GM19328 (cell line): ENCODE data around the gene C5orf58.

Experiments used
- ATAC-seq: cut with Tn5 transposase; IDR thresholded peaks from one replicate; pipeline ENCODE4 v1.9.1; 2021; ENCODE audit warnings: mild to moderate bottlenecking, moderate library complexity; ENCODE audit not compliant: unreplicated experiment

C5orf58 gene

GRCh38 chr5:170278611-170279458 is 46.0 kb downstream of the C5orf58 start:
- peak; percentile 90 for ATAC-seq

- no peak for ATAC-seq
Observed at GRCh38 chr5:170279459-170279817, 46.7 kb downstream of the C5orf58 start.

- no peak for ATAC-seq
Observed at GRCh38 chr5:170280011-170280493, 47.3 kb downstream of the C5orf58 start.

- ATAC-seq, result no peak
Observed at GRCh38 chr5:170283296-170283695, 50.5 kb downstream of the C5orf58 start.

GRCh38 chr5:170284231-170284630 is 51.4 kb downstream of the C5orf58 start:
- ATAC-seq, result no peak

- ATAC-seq, result no peak
Observed at GRCh38 chr5:170285181-170285580, 52.4 kb downstream of the C5orf58 start.

- ATAC-seq, result no peak
Observed at GRCh38 chr5:170286386-170286925, 53.7 kb downstream of the C5orf58 start.

GRCh38 chr5:170287532-170287931 is 54.7 kb downstream of the C5orf58 start:
- ATAC-seq, result no peak

GRCh38 chr5:170288151-170288550 is 55.4 kb downstream of the C5orf58 start:
- ATAC-seq, result no peak

GRCh38 chr5:170288551-170288950 is 55.8 kb downstream of the C5orf58 start:
- ATAC-seq, result no peak

- no peak for ATAC-seq
Observed at GRCh38 chr5:170289121-170289520, 56.3 kb downstream of the C5orf58 start.

GRCh38 chr5:170289764-170290163 is 57.0 kb downstream of the C5orf58 start:
- ATAC-seq, result no peak

- ATAC-seq, result no peak
Observed at GRCh38 chr5:170290498-170290897, 57.7 kb downstream of the C5orf58 start.

GRCh38 chr5:170292179-170293104 is 59.7 kb downstream of the C5orf58 start:
- ATAC-seq, result no peak

GRCh38 chr5:170293273-170293672 is 60.5 kb downstream of the C5orf58 start:
- peak; percentile 57 for ATAC-seq

GRCh38 chr5:170294057-170294456 is 61.3 kb downstream of the C5orf58 start:
- no peak for ATAC-seq

- ATAC-seq, result no peak
Observed at GRCh38 chr5:170294556-170294955, 61.8 kb downstream of the C5orf58 start.
